Activated T-cell treated with anti-CD3 and anti-CD28 coated beads, Interleukin-2, amount 50 U/mL, for 4 hours (primary cell): ENCODE data around the gene CXCL12. TPM values are rescaled to one million over a fixed set of nuclear protein-coding genes. Genes with fewer than 3 reads are reported as not detected.

Source experiments
- ATAC-seq, 2 donors: fragments of 200-7000 bp; cut with Tn5 transposase; one replicate each; pipeline ENCODE4 v1.10.0; 2021
- DNase-seq: peaks from one replicate; pipeline ENCODE4 v3.0.0-alpha.2; 2020
- H3K27me3 Mint-ChIP-seq: one replicate; pipeline ENCODE4 v1.8.0; 2021; ENCODE audit warnings: low read depth, mixed read lengths
- H3K36me3 Mint-ChIP-seq: one replicate; pipeline ENCODE4 v1.8.0; 2022; ENCODE audit warnings: mixed read lengths; ENCODE audit not compliant: insufficient read depth
- H3K4me1 Mint-ChIP-seq: one replicate; pipeline ENCODE4 v1.8.0; 2021; ENCODE audit warnings: low read depth, mixed read lengths
- H3K4me3 Mint-ChIP-seq: one replicate; pipeline ENCODE4 v1.8.0; 2021; ENCODE audit warnings: mild to moderate bottlenecking, moderate library complexity, mixed read lengths
- H3K9me3 Mint-ChIP-seq: one replicate; pipeline ENCODE4 v1.8.0; 2021; ENCODE audit warnings: mixed read lengths
- total RNA-seq, 3 donors: library from RNA; stranded (reverse); gene quantifications; one replicate each; pipeline ENCODE4 v1.2.1, GENCODE V29; 2021

CXCL12 gene
- total RNA-seq, result under 1 TPM in 2 of 3 donors, not detected in 1; 0.13 to 0.16 TPM

GRCh38 chr10:44385026-44385695 is at the start of gene CXCL12:
CXCL12 (minus strand) TSS chr10:44385097; CDS start chr10:44385005, 92 bp downstream.
- H3K4me3 Mint-ChIP-seq, result peak within 1 kb of the TSS; percentile 31
- no peaks in the 10 kb centered on the region for H3K9me3 Mint-ChIP-seq
- H3K27me3 Mint-ChIP-seq, result peaks cover 49% of the 10 kb centered on the region
- ATAC-seq (peak in 1 of 2 donors; percentile 20), DNase-seq (no peak)
- peaks cover 8% of the 10 kb centered on the region for H3K4me1 Mint-ChIP-seq
- no peaks in the 10 kb centered on the region for H3K36me3 Mint-ChIP-seq

- ATAC-seq, result no peak
Measured at GRCh38 chr10:44427479-44427878, 42.6 kb upstream of the CXCL12 start.

GRCh38 chr10:44427037-44427436 is 42.1 kb upstream of the CXCL12 start:
- Mint-ChIP-seq H3K36me3 (no peaks in the 10 kb centered on the region), H3K4me3 (no peak overlapping the region), H3K4me1 (no peaks in the 10 kb centered on the region), H3K27me3 (no peaks in the 10 kb centered on the region), H3K9me3 (peaks cover 9% of the 10 kb centered on the region)
- DNase-seq (no peak), ATAC-seq (no peak)

More at GRCh38 chr10:44427479-44427878, 42.6 kb upstream of the CXCL12 start:
- no peaks in the 10 kb centered on the region for H3K27me3 Mint-ChIP-seq
- no peak overlapping the region for H3K4me3 Mint-ChIP-seq
- no peaks in the 10 kb centered on the region for H3K4me1 Mint-ChIP-seq
- DNase-seq, result no peak
- H3K36me3 Mint-ChIP-seq, result no peaks in the 10 kb centered on the region
- H3K9me3 Mint-ChIP-seq, result peaks cover 12% of the 10 kb centered on the region

- peaks cover 7% of the 10 kb centered on the region for H3K9me3 Mint-ChIP-seq
- DNase-seq (no peak), ATAC-seq (no peak)
- no peak overlapping the region for H3K4me3 Mint-ChIP-seq
- H3K4me1 Mint-ChIP-seq, result no peaks in the 10 kb centered on the region
- H3K36me3 Mint-ChIP-seq, result no peaks in the 10 kb centered on the region
- no peaks in the 10 kb centered on the region for H3K27me3 Mint-ChIP-seq
Measured at GRCh38 chr10:44426247-44427034, 41.5 kb upstream of the CXCL12 start.

GRCh38 chr10:44425466-44425865 is 40.6 kb upstream of the CXCL12 start:
- no peak for DNase-seq
- H3K9me3 Mint-ChIP-seq, result no peaks in the 10 kb centered on the region
- no peaks in the 10 kb centered on the region for H3K36me3 Mint-ChIP-seq
- H3K4me3 Mint-ChIP-seq, result no peak overlapping the region
- H3K27me3 Mint-ChIP-seq, result no peaks in the 10 kb centered on the region
- ATAC-seq, result no peak
- H3K4me1 Mint-ChIP-seq, result no peaks in the 10 kb centered on the region

- ATAC-seq, result no peak
- Mint-ChIP-seq H3K27me3 (no peaks in the 10 kb centered on the region), H3K9me3 (no peaks in the 10 kb centered on the region), H3K4me3 (no peak overlapping the region), H3K4me1 (no peaks in the 10 kb centered on the region), H3K36me3 (no peaks in the 10 kb centered on the region)
- no peak for DNase-seq
Measured at GRCh38 chr10:44424957-44425356, 40.1 kb upstream of the CXCL12 start.

GRCh38 chr10:44424298-44424697 is 39.4 kb upstream of the CXCL12 start:
- no peaks in the 10 kb centered on the region for H3K36me3 Mint-ChIP-seq
- H3K4me1 Mint-ChIP-seq, result no peaks in the 10 kb centered on the region
- H3K27me3 Mint-ChIP-seq, result no peaks in the 10 kb centered on the region
- DNase-seq, result no peak
- no peak overlapping the region for H3K4me3 Mint-ChIP-seq
- H3K9me3 Mint-ChIP-seq, result no peaks in the 10 kb centered on the region
- ATAC-seq, result no peak

- H3K4me1 Mint-ChIP-seq, result no peaks in the 10 kb centered on the region
- DNase-seq, result no peak
- peaks cover 1% of the 10 kb centered on the region for H3K27me3 Mint-ChIP-seq
- H3K9me3 Mint-ChIP-seq, result no peaks in the 10 kb centered on the region
- ATAC-seq, result no peak
- no peaks in the 10 kb centered on the region for H3K36me3 Mint-ChIP-seq
- H3K4me3 Mint-ChIP-seq, result no peak overlapping the region
Measured at GRCh38 chr10:44422570-44423101, 37.7 kb upstream of the CXCL12 start.

GRCh38 chr10:44422153-44422552 is 37.3 kb upstream of the CXCL12 start:
- Mint-ChIP-seq H3K36me3 (no peaks in the 10 kb centered on the region), H3K4me3 (no peak overlapping the region), H3K4me1 (no peaks in the 10 kb centered on the region), H3K9me3 (no peaks in the 10 kb centered on the region), H3K27me3 (peaks cover 5% of the 10 kb centered on the region)
- ATAC-seq, result no peak
- DNase-seq, result no peak

- Mint-ChIP-seq H3K36me3 (no peaks in the 10 kb centered on the region), H3K27me3 (peaks cover 7% of the 10 kb centered on the region), H3K9me3 (peaks cover 4% of the 10 kb centered on the region), H3K4me1 (no peaks in the 10 kb centered on the region), H3K4me3 (no peak overlapping the region)
- DNase-seq (no peak), ATAC-seq (no peak)
Measured at GRCh38 chr10:44419790-44420549, 35.1 kb upstream of the CXCL12 start.

GRCh38 chr10:44418637-44419036 is 33.7 kb upstream of the CXCL12 start:
- no peak overlapping the region for H3K4me3 Mint-ChIP-seq
- H3K9me3 Mint-ChIP-seq, result peaks cover 4% of the 10 kb centered on the region
- ATAC-seq, result no peak
- no peaks in the 10 kb centered on the region for H3K36me3 Mint-ChIP-seq
- DNase-seq, result no peak
- no peaks in the 10 kb centered on the region for H3K4me1 Mint-ChIP-seq
- peaks cover 9% of the 10 kb centered on the region for H3K27me3 Mint-ChIP-seq

GRCh38 chr10:44417761-44418160 is 32.9 kb upstream of the CXCL12 start:
- no peaks in the 10 kb centered on the region for H3K4me1 Mint-ChIP-seq
- peaks cover 4% of the 10 kb centered on the region for H3K9me3 Mint-ChIP-seq
- no peak overlapping the region for H3K4me3 Mint-ChIP-seq
- H3K36me3 Mint-ChIP-seq, result no peaks in the 10 kb centered on the region
- no peak for ATAC-seq
- DNase-seq, result no peak
- peaks cover 9% of the 10 kb centered on the region for H3K27me3 Mint-ChIP-seq

- no peaks in the 10 kb centered on the region for H3K4me1 Mint-ChIP-seq
- H3K36me3 Mint-ChIP-seq, result no peaks in the 10 kb centered on the region
- ATAC-seq, result no peak
- peaks cover 9% of the 10 kb centered on the region for H3K27me3 Mint-ChIP-seq
- H3K9me3 Mint-ChIP-seq, result peaks cover 4% of the 10 kb centered on the region
- no peak overlapping the region for H3K4me3 Mint-ChIP-seq
- no peak for DNase-seq
Measured at GRCh38 chr10:44416936-44417335, 32.0 kb upstream of the CXCL12 start.

GRCh38 chr10:44416021-44416771 is 31.3 kb upstream of the CXCL12 start:
- Mint-ChIP-seq H3K9me3 (peaks cover 4% of the 10 kb centered on the region), H3K36me3 (no peaks in the 10 kb centered on the region), H3K27me3 (peaks cover 9% of the 10 kb centered on the region), H3K4me1 (no peaks in the 10 kb centered on the region), H3K4me3 (no peak overlapping the region)
- DNase-seq (no peak), ATAC-seq (no peak)
